ENCODE data around the gene NFATC2.
"Not testable (repeated sequence)": the region's sequence is repeated elsewhere in the genome, so short reads cannot be mapped to it uniquely, and the experiment has no call there.

The NFATC2 gene

GRCh38 chr20:51567622-51568021 lies 25.1 kb upstream of the NFATC2 start:
- DNase-seq: no peak

- DNase-seq: no peak
Measured at GRCh38 chr20:51566594-51566993, 24.1 kb upstream of the NFATC2 start.

GRCh38 chr20:51565298-51566144 lies 23.0 kb upstream of the NFATC2 start:
- DNase-seq: no peak

- no peak for DNase-seq
Measured at GRCh38 chr20:51563486-51564332, 21.2 kb upstream of the NFATC2 start.

- no peak for DNase-seq
Measured at GRCh38 chr20:51563174-51563485, 20.6 kb upstream of the NFATC2 start.

- peak; percentile 10 for DNase-seq
Measured at GRCh38 chr20:51562332-51563173, 20.0 kb upstream of the NFATC2 start.

- no peak for DNase-seq
Measured at GRCh38 chr20:51562027-51562331, 19.5 kb upstream of the NFATC2 start.

GRCh38 chr20:51560550-51561307 lies 18.2 kb upstream of the NFATC2 start:
- DNase-seq: no peak

- DNase-seq: no peak
Measured at GRCh38 chr20:51560042-51560441, 17.5 kb upstream of the NFATC2 start.

- DNase-seq: no peak
Measured at GRCh38 chr20:51554538-51555165, 12.1 kb upstream of the NFATC2 start.

GRCh38 chr20:51553897-51554486 lies 11.5 kb upstream of the NFATC2 start:
- DNase-seq: no peak

GRCh38 chr20:51551186-51551585 lies 8.7 kb upstream of the NFATC2 start:
- DNase-seq: no peak

- DNase-seq: no peak
Measured at GRCh38 chr20:51549474-51549873, 7.0 kb upstream of the NFATC2 start.

GRCh38 chr20:51547951-51548350 lies 5.4 kb upstream of the NFATC2 start:
- no peak for DNase-seq

- no peak for DNase-seq
Measured at GRCh38 chr20:51545515-51545914, 3.0 kb upstream of the NFATC2 start.

- no peak for DNase-seq
Measured at GRCh38 chr20:51543422-51543788, 886 bp upstream of the NFATC2 start.

- DNase-seq: peak; percentile 56
Measured at GRCh38 chr20:51542033-51542570, 417 bp downstream of the NFATC2 start.

GRCh38 chr20:51541189-51542032 lies 1.1 kb downstream of the NFATC2 start:
- DNase-seq: peak; percentile 80

- no peak for DNase-seq
Measured at GRCh38 chr20:51540580-51540979, 1.9 kb downstream of the NFATC2 start.

GRCh38 chr20:51540074-51540473 lies 2.4 kb downstream of the NFATC2 start:
- DNase-seq: not testable (repeated sequence)

Data from activated CD4-positive, alpha-beta T cell treated with anti-CD3 and anti-CD28 coated beads, Interleukin-2, amount 50 U/mL, for 1 hour (primary cell).